DMS53 treated with DMSO at 0.1 percent for 48 hours (cell line): Measurements from ENCODE around the gene SLC30A2.

Experiments used
- DNase-seq: peaks from one replicate; lab custom pipeline; 2025; ENCODE audit not compliant: unreplicated experiment; lab: John Stamatoyannopoulos, UW

SLC30A2 gene

GRCh38 chr1:26070296-26070962, 24.5 kb upstream of the SLC30A2 start:
- DNase-seq, result no peak

- no peak for DNase-seq
Observed at GRCh38 chr1:26069941-26070295, 24.0 kb upstream of the SLC30A2 start.

- DNase-seq, result no peak
Observed at GRCh38 chr1:26067432-26067911, 21.6 kb upstream of the SLC30A2 start, which contains the start of gene TRIM63. TSS of gene TRIM63 (minus strand) at chr1:26067630. CDS start at chr1:26067494, 136 bp downstream.

GRCh38 chr1:26066857-26067256, 20.9 kb upstream of the SLC30A2 start:
- DNase-seq, result no peak

GRCh38 chr1:26066160-26066559, 20.2 kb upstream of the SLC30A2 start:
- no peak for DNase-seq

GRCh38 chr1:26064553-26064952, 18.6 kb upstream of the SLC30A2 start:
- no peak for DNase-seq

GRCh38 chr1:26060832-26061574, 15.1 kb upstream of the SLC30A2 start:
- no peak for DNase-seq

GRCh38 chr1:26059906-26060305, 14.0 kb upstream of the SLC30A2 start:
- no peak for DNase-seq

GRCh38 chr1:26058052-26058595, 12.2 kb upstream of the SLC30A2 start:
- DNase-seq, result no peak

GRCh38 chr1:26057189-26057588, 11.3 kb upstream of the SLC30A2 start:
- DNase-seq, result no peak

GRCh38 chr1:26055041-26055440, 9.1 kb upstream of the SLC30A2 start:
- no peak for DNase-seq

- DNase-seq, result no peak
Observed at GRCh38 chr1:26053718-26054560, 8.0 kb upstream of the SLC30A2 start.

GRCh38 chr1:26050248-26050640, 4.3 kb upstream of the SLC30A2 start:
- no peak for DNase-seq

- no peak for DNase-seq
Observed at GRCh38 chr1:26049531-26050247, 3.8 kb upstream of the SLC30A2 start.

- no peak for DNase-seq
Observed at GRCh38 chr1:26047278-26047874, 1.5 kb upstream of the SLC30A2 start.

GRCh38 chr1:26046246-26047095, 553 bp upstream of the SLC30A2 start:
- no peak for DNase-seq

GRCh38 chr1:26044971-26045721, 772 bp downstream of the SLC30A2 start:
- DNase-seq, result no peak

- DNase-seq, result no peak
Observed at GRCh38 chr1:26044414-26044813, 1.5 kb downstream of the SLC30A2 start.

GRCh38 chr1:26043765-26044164, 2.2 kb downstream of the SLC30A2 start:
- DNase-seq, result no peak
